Measurements from ENCODE around the gene RASSF6.

The RASSF6 gene

DNA sequence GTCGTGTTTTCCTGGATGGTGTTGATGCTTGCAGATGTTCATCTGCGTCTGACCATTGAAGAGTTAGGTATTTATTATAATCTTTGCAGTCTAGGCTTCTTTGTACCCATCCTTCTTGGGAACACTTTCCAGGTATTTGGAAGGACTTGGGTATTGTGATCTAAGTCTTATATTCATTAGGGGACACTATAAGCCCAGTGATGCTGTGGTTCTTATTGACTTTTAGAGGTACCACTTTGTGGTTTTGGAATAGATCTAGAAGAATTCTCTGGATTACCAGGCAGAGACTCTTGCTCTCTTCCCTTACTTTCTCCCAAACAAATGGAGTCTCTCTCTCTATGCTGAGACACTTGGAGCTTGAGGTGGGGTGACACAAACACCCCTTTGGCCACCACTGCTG, 97.1 kb downstream of the RASSF6 start:
- H3K9me3 ChIP-seq (ENCODE audit: severe bottlenecking): no peaks in the 10 kb centered on the region
- TF ChIP-seq, protein P1, sequence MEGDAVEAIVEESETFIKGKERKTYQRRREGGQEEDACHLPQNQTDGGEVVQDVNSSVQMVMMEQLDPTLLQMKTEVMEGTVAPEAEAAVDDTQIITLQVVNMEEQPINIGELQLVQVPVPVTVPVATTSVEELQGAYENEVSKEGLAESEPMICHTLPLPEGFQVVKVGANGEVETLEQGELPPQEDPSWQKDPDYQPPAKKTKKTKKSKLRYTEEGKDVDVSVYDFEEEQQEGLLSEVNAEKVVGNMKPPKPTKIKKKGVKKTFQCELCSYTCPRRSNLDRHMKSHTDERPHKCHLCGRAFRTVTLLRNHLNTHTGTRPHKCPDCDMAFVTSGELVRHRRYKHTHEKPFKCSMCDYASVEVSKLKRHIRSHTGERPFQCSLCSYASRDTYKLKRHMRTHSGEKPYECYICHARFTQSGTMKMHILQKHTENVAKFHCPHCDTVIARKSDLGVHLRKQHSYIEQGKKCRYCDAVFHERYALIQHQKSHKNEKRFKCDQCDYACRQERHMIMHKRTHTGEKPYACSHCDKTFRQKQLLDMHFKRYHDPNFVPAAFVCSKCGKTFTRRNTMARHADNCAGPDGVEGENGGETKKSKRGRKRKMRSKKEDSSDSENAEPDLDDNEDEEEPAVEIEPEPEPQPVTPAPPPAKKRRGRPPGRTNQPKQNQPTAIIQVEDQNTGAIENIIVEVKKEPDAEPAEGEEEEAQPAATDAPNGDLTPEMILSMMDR (IDR thresholded peaks at IDR 0.05; ENCODE audit: low read depth, low read length): no peak
- no peak for DNase-seq
- no peak overlapping the region for H3K4me3 ChIP-seq (ENCODE audit: low read depth, low read length)
- H3K27ac ChIP-seq: no peak overlapping the region
- H3K27me3 ChIP-seq (ENCODE audit: insufficient read depth, low read depth, severe bottlenecking): no peaks in the 10 kb centered on the region
- H3K36me3 ChIP-seq: no peaks in the 10 kb centered on the region
